ENCODE data around the gene ERI3.

ERI3 gene

DNA sequence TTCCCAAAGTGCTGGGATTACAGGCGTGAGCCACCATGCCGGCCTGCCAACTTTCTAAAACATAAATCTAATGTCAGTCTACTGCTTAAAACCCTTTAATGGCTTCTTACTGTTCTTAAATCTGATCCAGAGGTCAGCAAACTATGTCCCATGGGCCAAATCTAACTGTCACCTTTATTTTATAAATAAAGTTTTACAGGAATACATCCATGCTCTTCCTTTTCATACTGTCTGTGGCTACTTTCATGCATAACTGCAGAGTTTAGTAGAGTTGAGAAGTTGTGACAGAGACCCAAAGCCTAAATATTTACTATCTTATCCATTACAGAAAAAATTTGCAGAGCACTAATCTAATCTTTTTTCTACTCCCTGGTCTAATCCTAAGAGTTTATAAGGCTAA lies 3.8 kb downstream of the ERI3 start:
- no peak for DNase-seq (ENCODE audit: low read depth in 3 of 3)

DNA sequence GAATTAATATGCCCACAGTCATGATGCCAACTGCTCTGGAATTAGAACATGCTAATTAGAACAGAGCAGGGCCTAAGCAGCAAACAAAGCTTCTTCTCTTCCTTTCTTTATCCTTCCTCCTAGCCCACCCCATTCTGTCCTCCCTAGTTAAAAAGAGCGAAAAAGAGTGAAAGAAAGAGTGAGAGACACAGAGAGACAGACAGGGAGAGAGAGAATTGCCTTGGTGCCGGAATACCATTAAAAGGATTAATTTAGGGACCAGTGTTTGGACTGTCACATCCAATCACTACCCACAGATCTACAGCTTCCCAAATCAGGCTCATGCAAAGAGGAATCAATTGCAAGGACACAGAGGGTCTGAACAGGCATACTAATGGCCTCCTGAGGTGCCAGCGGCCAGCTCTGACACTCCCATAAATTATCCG lies 7.0 kb downstream of the ERI3 start:
- DNase-seq (ENCODE audit: low read depth in 3 of 3): no peak

DNA sequence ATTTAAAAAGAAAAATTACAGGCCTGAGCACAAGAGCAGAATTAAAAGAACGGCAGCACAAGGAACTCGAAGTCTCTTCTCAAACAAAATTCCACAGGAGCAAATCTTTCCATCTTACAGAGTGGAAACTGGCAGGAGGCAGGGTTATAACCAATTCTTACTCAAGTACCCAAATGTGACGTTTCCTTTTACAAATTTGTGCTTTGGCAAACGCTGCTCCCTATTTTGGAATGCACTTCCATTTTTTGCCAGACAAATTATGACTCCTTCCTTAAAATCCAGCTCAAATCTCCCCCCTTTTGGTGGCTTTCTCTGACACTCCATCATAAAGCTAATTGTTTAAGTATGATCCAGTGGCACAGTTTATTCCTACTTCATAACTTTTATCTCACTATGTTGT lies 7.8 kb downstream of the ERI3 start:
- no peak for DNase-seq (ENCODE audit: low read depth in 3 of 3)

DNA sequence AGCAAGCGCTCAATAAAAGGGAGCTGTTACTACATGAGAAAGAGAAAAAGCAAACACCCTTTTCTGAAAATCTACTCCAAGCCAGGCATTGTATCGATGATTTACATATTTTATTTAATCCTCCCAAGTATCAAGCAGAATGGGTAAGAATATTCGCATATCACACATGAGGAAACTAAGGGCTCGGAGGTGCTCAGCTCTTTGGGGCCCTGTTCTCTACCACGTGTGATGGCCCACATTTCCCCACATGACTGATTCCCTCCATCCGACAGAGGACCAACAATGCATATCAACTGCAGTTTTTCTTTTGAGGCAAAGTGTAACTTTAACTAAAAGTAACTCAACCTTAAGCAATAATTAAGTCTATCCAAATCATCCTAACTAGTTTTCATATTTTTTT lies 8.2 kb downstream of the ERI3 start:
- no peak for DNase-seq (ENCODE audit: low read depth in 3 of 3)

DNA sequence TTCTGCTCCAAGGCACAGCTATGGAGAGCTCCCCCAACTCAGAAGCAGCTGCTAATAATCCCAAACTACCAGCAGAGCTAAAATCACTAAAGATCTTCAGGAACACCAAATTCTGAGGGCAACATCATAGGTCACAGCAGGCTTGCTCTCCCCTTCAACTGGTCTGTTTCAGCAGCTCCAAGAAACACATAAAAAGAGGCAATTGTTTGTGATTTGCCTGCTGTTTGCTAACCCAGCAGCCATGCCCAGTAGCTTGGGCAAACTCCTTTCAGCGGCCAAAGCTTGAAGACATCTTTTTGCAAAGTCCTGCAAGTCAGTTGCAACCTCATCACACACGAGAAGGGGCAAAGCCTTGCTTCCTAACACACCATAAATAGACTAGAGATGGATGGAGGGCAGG lies 8.9 kb downstream of the ERI3 start:
- no peak for DNase-seq (ENCODE audit: low read depth in 3 of 3)

DNA sequence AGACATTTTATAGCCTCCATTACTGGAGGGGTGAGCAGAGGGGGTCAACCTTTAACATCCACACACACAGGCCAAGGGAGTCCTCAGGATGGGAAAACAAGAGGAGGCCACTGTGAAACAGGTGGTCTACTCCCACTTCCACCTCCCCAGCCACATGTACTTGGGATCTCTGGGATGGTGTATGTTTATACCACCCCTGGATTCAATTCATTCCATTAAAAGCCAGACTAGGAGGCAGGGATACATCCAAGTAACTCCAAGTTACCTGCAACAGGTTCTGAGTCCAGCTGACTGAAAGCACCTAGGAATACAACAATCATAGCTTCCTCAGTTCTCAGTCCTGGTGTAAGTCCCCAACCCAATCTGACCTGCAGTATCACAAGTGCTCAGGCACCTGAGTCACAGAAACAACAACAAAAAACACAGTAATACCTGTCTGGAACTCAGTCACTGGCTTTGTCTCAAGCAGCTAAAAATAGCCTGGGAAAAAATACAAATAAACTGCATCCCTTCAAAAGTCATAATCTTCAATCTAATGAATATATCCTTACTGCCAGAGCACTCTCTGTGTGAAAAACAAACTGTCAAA lies 9.8 kb downstream of the ERI3 start:
- no peak for DNase-seq (ENCODE audit: low read depth in 3 of 3)

DNA sequence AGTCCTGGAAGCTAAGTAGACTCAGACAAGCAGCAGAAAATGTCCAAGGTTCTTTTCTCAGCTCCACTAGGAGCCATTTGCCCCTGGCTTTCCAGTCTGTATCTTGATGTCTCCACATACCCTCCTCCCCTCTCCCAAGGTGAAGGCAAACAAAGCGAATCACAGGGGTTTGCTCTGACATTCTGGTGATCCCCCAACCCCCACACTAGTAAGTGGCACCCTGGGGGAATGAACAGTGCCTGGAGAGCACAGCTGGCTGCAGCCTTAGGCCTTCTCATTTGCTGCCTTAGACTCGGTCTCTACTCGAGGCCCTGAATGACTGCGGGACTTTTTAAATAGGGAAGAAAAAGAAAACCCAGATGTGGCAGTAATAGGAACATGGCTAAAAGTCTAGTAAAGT lies 15.3 kb downstream of the ERI3 start:
- no peak for DNase-seq (ENCODE audit: low read depth in 3 of 3)

DNA sequence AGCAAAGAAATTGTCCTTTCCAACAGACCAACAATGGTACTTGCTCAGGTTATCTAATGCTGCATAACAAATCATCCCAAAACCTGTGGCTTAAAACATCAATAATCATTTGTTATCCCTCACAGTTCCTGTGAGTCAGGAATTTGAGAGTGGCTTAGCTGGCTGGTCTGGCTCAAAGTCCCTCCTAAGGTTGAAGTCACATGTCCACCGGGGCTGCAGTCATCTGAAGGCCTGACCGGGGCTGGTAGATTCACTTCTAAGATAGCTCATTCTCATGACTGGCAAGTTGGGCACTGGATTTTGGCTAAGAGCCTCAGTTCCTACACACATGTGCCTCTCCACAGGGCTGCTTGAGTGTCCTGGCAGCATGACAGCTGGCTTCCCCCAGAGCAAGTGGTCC lies 16.9 kb downstream of the ERI3 start:
- DNase-seq (ENCODE audit: low read depth in 3 of 3): no peak

DNA sequence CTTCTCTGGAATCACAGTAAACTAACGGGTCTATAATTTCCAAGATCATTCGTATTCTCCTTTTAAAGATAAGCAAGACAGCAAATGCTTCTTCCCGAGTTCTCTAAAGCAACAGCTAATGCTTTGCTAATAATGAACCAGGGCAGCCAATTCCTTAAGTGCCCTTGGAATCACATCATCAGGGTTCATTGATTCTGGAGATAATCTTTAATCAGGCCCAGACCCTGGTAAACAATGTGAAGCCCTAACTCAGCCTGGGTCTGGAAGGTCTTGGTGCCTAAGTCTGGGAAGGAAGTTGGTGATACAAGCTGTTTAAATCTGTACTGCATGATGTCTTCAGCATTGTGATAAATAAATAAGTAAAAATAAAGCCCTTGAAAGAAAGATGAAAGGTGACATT lies 18.4 kb downstream of the ERI3 start:
- no peak for DNase-seq (ENCODE audit: low read depth in 3 of 3)

DNA sequence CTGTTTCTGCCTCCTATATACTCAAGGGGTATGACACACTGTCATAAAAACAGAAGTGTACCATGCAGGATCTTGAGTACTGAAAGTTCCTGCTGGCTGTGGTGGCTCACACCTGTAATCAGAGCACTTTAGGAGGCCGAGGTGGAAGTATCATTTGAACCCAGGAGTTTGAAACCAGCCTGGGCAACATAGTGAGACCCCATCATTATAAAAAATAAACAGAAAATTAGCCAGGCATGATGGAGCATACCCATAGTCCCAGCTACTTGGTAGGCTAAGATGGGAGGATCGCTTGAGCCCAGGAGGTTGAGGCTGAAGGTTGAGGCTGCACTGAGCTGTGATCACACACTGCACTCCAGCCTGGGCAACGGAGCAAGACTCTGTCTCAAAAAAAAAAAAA lies 20.1 kb downstream of the ERI3 start:
- DNase-seq (ENCODE audit: low read depth in 3 of 3): no peak

DNA sequence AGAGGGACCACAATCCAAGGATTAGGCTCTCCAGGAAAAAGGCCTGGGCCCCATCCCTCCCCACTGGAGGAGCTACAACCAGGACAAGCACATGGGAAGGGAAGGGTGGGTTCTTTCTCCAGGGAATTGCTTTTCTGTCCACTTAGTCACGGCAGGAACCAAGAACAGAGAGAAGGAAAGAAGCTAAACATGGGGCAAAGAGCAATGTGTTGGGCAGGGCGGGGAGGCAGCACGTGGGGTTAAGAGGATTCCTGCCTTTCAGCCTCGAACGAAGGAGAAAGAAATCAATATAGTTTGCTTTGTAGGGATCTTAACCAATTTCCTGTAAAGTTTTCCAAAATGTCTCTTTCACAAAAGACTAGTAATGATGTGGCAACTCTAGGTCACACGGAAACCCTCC lies 21.7 kb downstream of the ERI3 start:
- DNase-seq (ENCODE audit: low read depth in 3 of 3): no peak

DNA sequence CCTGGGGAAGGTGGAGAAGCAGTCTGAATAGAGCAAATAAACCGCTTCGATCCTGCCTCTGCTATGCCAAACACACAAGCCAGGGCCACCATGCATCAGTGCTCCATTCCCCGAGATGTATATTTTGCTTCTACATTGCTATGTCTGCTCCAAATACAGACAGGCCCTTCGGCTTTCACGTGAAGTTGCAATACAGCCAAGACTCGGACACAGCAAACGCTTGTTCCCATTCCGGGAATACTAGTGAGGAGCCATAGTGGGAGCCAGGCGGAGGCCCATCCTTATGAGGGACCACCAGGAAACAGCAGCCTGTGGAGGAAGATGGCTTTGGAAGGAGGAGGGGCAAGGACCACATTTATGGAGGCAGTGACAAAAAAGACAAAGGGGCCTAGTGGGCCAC lies 22.6 kb downstream of the ERI3 start:
- no peak for DNase-seq (ENCODE audit: low read depth in 3 of 3)

DNA sequence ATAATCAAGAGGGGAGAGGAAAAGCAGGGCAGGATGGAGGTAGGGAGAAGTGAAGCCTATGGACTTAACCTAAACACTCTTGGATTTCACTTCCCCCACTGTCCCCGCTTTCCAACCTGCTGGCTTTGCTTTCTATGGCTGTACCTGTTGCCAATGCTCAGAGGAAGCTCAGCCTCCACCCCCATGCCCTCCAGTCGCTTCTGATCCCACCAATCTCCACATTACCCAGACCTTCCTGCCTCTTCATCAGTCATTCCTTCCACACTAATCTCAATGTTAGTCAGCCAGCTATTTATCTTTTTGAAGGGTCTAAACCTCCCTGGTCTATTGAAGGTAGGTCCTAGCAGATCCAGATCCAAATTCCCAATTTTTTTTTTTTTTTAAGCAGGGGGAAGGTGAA lies 24.1 kb downstream of the ERI3 start:
- DNase-seq (ENCODE audit: low read depth in 3 of 3): no peak

DNA sequence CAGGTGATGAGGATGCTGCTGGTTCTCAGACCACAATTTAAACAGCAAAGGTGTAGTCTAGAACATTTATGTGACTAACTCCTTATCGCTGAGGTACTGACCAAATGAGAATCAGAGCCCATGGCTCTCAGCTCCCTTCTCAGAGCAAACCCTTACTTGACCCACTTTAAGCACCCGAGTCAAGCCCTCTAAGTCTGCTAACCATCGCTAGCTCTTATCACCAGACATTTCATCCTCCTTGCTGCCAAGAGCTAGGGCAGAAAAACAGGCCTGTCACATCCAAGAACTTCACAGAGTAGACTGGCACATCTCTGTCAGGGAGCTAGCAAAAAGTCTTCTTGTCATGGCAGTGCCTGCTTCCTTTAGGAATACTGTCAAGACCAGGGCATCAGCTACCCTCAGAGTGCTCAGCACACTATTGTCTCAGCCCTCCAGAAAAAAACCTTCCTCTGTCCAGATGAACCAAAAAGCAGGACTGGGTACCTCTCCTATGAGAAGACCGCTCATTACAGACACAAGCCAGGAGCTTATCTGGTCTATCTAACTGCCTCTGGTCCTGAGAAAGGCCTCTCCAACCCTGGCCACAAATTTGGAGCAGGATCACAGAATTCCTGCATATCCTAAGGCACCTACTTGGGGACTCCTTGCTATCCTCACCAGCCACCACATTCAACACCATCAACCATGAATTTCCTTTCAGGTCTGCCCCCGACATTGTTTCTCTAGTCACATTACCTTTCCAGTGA lies 26.2 kb downstream of the ERI3 start:
- DNase-seq (ENCODE audit: low read depth in 3 of 3): no peak

DNA sequence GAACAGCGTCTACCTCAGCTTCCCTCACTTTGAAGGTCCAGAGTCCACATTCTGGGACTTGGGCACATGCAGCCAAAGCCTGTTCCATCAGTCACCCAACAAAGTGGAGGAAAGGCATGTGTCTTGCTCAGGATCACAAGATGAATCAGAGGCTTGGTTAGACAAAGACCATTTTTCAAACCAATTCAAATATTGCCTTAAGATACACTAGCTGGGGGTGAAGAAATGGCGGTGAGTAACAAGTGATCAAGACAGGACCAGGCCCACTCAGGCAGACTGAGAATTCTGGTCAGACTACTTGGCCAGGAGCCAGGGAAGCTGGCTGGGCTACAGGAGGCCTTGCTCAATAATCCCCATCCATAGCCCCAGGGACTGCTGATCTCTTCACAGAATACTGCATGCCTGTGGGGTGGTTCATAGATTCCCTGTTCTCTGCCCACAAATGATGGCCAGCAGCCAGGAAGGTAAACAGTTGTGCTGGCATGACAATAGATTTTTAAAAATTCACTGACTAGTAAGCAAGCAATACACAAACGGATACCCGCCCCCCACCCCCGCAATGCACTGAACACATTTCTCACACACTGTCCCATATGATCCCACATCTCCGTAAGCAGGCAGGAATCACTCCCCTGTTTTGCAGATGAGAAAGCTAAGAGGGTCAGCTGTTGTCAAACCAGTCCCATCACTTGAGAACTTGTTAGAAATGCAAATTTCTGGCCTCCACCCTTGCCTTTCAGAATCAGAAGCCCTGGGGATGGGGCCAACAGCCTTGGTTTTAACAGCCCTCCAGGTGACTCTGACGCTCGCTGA lies 27.2 kb downstream of the ERI3 start:
- DNase-seq (ENCODE audit: low read depth in 3 of 3): no peak

DNA sequence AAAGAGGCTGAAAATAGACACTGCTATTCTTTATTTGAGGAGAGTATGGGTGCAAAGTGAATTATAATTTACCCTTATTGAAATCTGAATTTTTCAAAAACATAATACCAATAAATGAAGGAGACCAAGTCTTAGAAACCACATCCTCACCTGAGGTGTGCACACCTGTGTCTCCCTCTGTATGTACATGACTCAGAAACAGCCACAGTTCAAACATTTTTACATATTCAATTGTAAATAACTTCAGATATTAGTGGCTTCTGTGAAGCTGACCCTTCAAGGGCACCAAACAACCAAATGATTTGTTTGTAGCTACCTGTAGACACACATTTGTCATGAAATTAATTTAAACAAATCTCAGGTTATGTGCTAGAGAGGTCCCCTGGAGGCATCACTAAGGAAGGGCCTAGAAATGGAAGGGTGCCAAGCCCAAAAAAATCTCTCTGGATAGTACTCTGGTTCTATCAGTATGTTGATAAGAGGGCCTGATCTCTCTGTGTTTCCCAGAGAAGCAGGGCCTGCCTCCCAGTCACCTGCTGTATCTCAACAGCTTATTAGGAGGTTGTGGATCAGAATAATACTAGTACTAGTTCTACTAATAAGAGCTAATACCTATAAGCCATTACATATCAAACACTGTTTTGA lies 28.1 kb downstream of the ERI3 start:
- DNase-seq (ENCODE audit: low read depth in 3 of 3): no peak

DNA sequence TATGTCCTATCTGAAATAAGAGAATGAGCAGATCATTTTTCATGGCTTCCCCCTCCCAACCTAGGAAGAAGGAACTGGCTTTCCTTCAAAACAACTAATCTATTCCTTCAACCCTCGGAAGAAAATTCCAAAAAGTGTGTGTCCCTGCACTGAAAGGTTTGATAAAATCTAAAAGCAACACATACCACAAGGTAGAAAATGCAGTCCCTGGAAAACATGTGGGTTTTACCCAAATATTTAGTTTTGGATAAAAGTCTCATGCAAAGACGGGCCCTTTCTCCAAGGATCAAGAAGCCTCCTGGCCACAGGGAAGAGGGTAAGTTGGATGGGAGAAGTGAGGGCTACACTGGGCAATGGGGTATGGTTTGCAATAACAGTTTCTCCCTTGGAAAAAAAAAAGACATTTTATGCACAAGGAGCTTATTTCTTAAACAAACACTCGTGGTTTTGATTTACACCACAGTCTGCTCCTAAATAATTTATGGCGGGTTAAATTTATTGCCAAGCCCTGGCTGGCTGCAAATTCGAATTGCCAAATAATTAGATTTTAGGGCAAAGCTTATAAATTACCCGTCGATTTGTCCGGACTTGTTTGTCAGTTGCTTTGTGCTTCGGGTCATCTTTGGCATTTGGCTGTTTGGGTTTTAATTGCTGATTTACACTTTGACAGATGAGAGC lies 28.9 kb downstream of the ERI3 start:
- no peak for DNase-seq (ENCODE audit: low read depth in 3 of 3)

DNA sequence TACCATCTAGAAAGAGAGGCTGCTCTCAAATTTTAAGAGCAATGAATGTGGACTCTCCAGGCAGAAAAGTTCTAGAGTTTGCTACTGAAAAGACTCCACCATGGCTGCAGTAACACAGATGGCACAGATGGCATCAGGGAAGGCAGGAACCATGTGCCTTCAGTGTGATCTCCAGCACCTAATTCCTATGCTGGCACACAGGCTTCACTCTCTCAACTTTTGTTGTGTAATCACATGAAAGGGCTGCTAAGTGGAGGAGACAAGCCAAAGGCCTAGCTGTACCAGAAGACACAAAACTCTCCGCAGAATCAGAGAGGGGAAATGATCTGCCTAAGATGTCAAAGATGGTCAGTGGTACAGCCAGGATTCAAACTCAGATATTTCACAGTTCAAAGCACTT lies 31.1 kb downstream of the ERI3 start:
- DNase-seq (ENCODE audit: low read depth in 3 of 3): no peak

DNA sequence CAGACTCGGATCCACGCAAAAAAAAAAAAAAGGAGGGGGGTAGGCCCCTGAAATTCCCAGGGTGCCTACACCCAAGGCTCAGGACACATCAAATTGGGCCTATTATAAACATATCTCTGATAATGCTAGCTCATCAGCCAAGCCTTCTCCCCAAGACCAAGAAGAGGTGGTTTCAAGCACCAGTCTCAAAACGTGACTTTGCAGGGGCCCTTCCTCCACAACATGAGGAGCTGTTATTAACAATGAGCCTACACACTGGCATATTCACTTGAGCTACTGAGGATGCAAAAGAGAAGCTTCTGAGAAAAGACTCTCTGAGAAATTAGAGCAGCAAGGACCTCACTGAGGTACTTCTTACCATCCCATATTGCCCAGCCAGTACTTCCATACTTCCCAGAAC lies 32.7 kb downstream of the ERI3 start:
- no peak for DNase-seq (ENCODE audit: low read depth in 3 of 3)

DNA sequence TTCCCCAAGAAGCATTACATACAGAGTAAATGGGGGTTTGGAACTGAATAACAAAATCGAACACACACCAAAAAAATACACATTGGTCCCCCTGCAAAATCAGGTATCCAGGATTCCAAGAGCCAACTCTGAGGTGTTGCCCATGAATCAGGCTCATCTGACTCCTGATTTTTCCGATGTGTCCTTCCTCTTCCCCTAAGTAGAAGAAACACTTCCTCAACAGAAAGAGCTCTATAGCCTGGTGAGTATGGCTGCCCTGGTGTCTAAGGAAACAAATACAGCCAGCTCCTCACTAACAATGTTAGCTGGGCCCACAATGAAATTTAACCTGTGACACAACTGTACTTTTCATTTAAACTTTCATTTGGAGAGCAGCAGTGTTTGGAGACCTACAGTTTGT lies 33.6 kb downstream of the ERI3 start:
- DNase-seq (ENCODE audit: low read depth in 3 of 3): no peak

DNA sequence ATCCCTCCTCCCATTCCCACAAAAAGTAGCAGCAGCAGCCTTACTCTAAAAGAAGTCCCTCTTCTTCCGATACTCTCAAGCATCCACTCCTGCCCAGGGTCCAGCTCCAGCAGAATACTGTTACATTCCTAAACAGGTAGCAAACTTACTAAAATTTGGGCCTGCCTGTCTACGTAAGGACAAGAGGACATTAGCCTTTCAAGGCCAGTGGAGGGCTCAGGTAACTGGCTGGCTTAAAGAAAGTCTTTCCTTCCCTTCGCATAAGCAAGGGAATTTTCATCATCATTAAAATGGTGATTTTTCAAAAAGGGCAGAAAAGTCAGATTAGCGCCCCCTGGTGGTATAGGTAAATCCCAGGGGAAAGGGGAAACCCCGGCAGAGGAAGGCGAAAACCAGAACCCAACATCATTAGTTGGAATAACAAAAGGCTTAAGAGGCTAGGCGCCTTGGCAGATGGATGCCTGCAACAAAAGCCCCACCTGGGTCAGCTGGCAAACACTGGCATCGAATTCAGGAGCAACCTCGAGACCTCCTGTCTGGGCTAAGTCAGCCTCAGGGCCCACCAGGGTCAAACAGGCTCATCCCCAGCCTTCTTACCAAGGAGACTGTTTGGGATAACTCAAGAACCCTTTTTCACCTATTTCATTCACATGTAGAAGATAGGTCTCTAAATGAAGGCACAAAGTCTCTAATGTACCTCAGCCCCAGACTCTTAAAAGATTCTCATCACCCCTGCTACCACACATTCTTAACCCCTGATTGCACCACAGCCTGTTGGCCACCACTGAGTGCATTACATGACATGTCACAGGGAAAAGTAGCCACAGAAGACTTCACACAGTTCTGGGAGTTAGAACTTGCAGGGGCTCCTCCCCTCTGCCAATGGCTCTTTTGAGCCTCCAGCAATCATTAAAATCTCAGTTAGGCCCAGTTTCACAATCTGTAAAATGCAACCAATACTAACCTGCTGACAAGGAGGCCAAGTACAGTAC lies 36.7 kb downstream of the ERI3 start:
- DNase-seq (ENCODE audit: low read depth in 3 of 3): peak; percentile 2 to 52 (median 39)

Data from stimulated activated CD4-positive, alpha-beta T cell treated with anti-CD3 and anti-CD28 coated beads, TNF-alpha, amount 100 ng/mL, for 48 hours (primary cell).